ENCODE results near the gene CNKSR2. TPM values are rescaled to one million over a fixed set of nuclear protein-coding genes. Genes with fewer than 3 reads are reported as not detected.
A peak's percentile ranks its signal among the peaks of the same experiment; 100 is the strongest.

CNKSR2 gene
- total RNA-seq, 1 experiment from 2014 or later = 52.9 TPM

- no peak overlapping the region for H4K91ac ChIP-seq (ENCODE audit: insufficient read length, low read depth, low read length)
- H3K27ac ChIP-seq (ENCODE audit: insufficient read length, low read depth, low read length) = no peak overlapping the region
- H3K18ac ChIP-seq (ENCODE audit: insufficient read length, low read depth, low read length) = no peak overlapping the region
- no peak overlapping the region for H3K4ac ChIP-seq (ENCODE audit: low read depth, low read length)
- H2BK15ac ChIP-seq (ENCODE audit: low read depth, low read length) = no peak overlapping the region
- no peaks in the 10 kb centered on the region for H3K79me2 ChIP-seq (ENCODE audit: insufficient read depth, low read length)
- H3K9me3 ChIP-seq (ENCODE audit: control insufficient read depth, low read depth, low read length) = peaks cover 15% of the 10 kb centered on the region
- no peaks in the 10 kb centered on the region for H3K23me2 ChIP-seq (ENCODE audit: insufficient read length, low read depth, low read length, poor library complexity, severe bottlenecking)
- H2BK20ac ChIP-seq (ENCODE audit: low read depth, low read length, poor library complexity, severe bottlenecking) = no peak overlapping the region
- H2BK5ac ChIP-seq (ENCODE audit: insufficient read length, low read length) = no peak overlapping the region
- no peak for TF ChIP-seq CTCF (conservative IDR thresholded peaks at IDR 0.05)
- no peak overlapping the region for H3T11ph ChIP-seq (ENCODE audit: low read length)
- H4K5ac ChIP-seq (ENCODE audit: insufficient read length, low read depth, low read length) = no peak overlapping the region
- H3K4me1 Mint-ChIP-seq = peaks cover 7 to 8% of the 10 kb centered on the region in 2 experiments
- no peaks in the 10 kb centered on the region for H3K4me1 ChIP-seq (ENCODE audit: insufficient read depth, low read length)
- no peak overlapping the region for H3K14ac ChIP-seq (ENCODE audit: insufficient read depth, low read length)
- no peak overlapping the region for H3K4me3 Mint-ChIP-seq
- no peak overlapping the region for H3K56ac ChIP-seq (ENCODE audit: insufficient read length, low read depth, low read length)
- WGBS (ENCODE audit: extremely low coverage, insufficient read length, low lambda C conversion rate) = no CpG with 5 or more reads among the region's 2 CpGs
- peak overlapping the region in 1 of 3 experiments; percentile 63; a peak in 1 of 7 replicates for H3K27ac Mint-ChIP-seq
- H2AK5ac ChIP-seq (ENCODE audit: insufficient read length, low read length) = no peak overlapping the region
- H4K20me1 ChIP-seq (ENCODE audit: control insufficient read depth, insufficient read depth, insufficient read length) = no peaks in the 10 kb centered on the region
- H2BK120ac ChIP-seq (ENCODE audit: low read depth, low read length, poor library complexity, severe bottlenecking) = no peak overlapping the region
- no peak overlapping the region for H3K4me2 ChIP-seq (ENCODE audit: insufficient read depth, insufficient read length, low read length)
- H3K27me3 Mint-ChIP-seq (ENCODE audit: low read depth) = no peaks in the 10 kb centered on the region
- peaks cover 0 to 4% of the 10 kb centered on the region in 2 experiments; a peak in 1 of 5 replicates for H3K9me3 Mint-ChIP-seq
- no peak overlapping the region for H4K8ac ChIP-seq (replicated peaks; ENCODE audit: insufficient read length, low read depth, low read length)
- no peak overlapping the region for H2BK12ac ChIP-seq (ENCODE audit: insufficient read length, low read depth, low read length)
- H3K23ac ChIP-seq (ENCODE audit: insufficient read length, low read depth, low read length) = no peak overlapping the region
- no peak overlapping the region for H3K9ac ChIP-seq (ENCODE audit: extremely low read depth, insufficient read length, low read length)
- DNase-seq = no peak
- no peak overlapping the region for H2AFZ ChIP-seq (ENCODE audit: low read length)
- H3K27me3 ChIP-seq (ENCODE audit: insufficient read depth, low read length) = no peaks in the 10 kb centered on the region
- H3K79me1 ChIP-seq (ENCODE audit: insufficient read depth, low read depth, low read length, poor library complexity, severe bottlenecking) = no peaks in the 10 kb centered on the region
- no peaks in the 10 kb centered on the region for H3K36me3 Mint-ChIP-seq (ENCODE audit: insufficient read depth in 1 of 3, low read depth in 3 of 3)
Measured at GRCh38 chrX:21620234-21620633, 246.0 kb downstream of the CNKSR2 start.
